Neural progenitor cell (in vitro differentiated cells): ENCODE results near the gene AZU1.

Source experiments
- CTCF ChIP-seq: fragments of 200-600 bp; sonication (generic); IDR thresholded peaks from 2 replicates; pipeline ENCODE4 v1.5.1; 2017; ENCODE audit warnings: antibody characterized with exemption, mild to moderate bottlenecking
- EZH2phosphoT487 ChIP-seq: fragments of 200-600 bp; sonication (generic); IDR thresholded peaks from 2 replicates; pipeline ENCODE4 v1.6.1; 2017; ENCODE audit warnings: antibody characterized with exemption

GRCh38 chr19:780935-781334 is 46.7 kb upstream of the AZU1 start:
- TF ChIP-seq CTCF, result no peak
- no peak for TF ChIP-seq EZH2phosphoT487
